K562 (cell line): ENCODE data around the gene HSD3B7. TPM values are rescaled to one million over a fixed set of nuclear protein-coding genes. Genes with fewer than 3 reads are reported as not detected.

Source experiments
- ARNT ChIP-seq, 2 experiments: fragments of 450-650 bp; IDR thresholded peaks; 2 replicates each; pipeline ENCODE4 v1.6.1; 2016; ENCODE audit warnings: mild to moderate bottlenecking in 1 of 2
- BHLHE40 ChIP-seq: IDR thresholded peaks from 2 replicates; pipeline ENCODE4 v1.6.1; 2011; ENCODE audit warnings: low read length, improper control_type of control experiment
- HLTF ChIP-seq: fragments of 450-650 bp; IDR thresholded peaks from 2 replicates; pipeline ENCODE4 v1.6.1; 2016
- KLF1 ChIP-seq: fragments of 450-650 bp; IDR thresholded peaks from 2 replicates; pipeline ENCODE4 v1.6.1; 2016; ENCODE audit warnings: missing genetic modification characterization, missing compliant biosample characterization
- MTA3 ChIP-seq: fragments of 450-650 bp; formaldehyde crosslinking; IDR thresholded peaks from 2 replicates; pipeline ENCODE4 v1.6.1; 2017; ENCODE audit warnings: mild to moderate bottlenecking, borderline replicate concordance
- NFYB ChIP-seq: IDR thresholded peaks from 2 replicates; pipeline ENCODE4 v1.6.1; 2011; ENCODE audit warnings: mild to moderate bottlenecking, moderate library complexity; ENCODE audit not compliant: insufficient read length; ENCODE audit errors: extremely low read depth
- TAF9B ChIP-seq: fragments of 450-650 bp; IDR thresholded peaks from 2 replicates; pipeline ENCODE4 v1.6.1; 2018; ENCODE audit warnings: mild to moderate bottlenecking; ENCODE audit not compliant: partially characterized antibody
- ZBTB8A ChIP-seq: fragments of 450-650 bp; IDR thresholded peaks from 2 replicates; pipeline ENCODE4 v1.6.1; 2018; ENCODE audit warnings: mild to moderate bottlenecking, moderate library complexity; ENCODE audit not compliant: partially characterized antibody
- ZNF766 ChIP-seq: fragments of 200-800 bp; sonication (Bioruptor generic); conservative IDR thresholded peaks from 2 replicates; pipeline ENCODE4 v1.6.1; 2016; ENCODE audit warnings: missing genetic modification characterization, missing compliant biosample characterization
- ZNF780A ChIP-seq: fragments of 250-450 bp; sonication (Bioruptor Pico); IDR thresholded peaks from 2 replicates; pipeline ENCODE4 v1.5.0; 2021; ENCODE audit warnings: mild to moderate bottlenecking
- polyA plus RNA-seq, 8 experiments: library from polyadenylated mRNA; depleted of rRNA in 4 of 8; stranded (reverse) in 5 of 8; unstranded in 3 of 8; fragments of >200 nt; fragmentation: Nextera tagmentation in 2 of 8; fragmentation: Illumina TruSeq in 1 of 8; extraction: Ambion mirVana in 2 of 8; extraction: Trizol in 1 of 8; gene quantifications; 2 replicates each; pipeline versions ENCODE4 v1.2.1 to v1.2.3, GENCODE V29; 2011 to 2014; ENCODE audit warnings: inconsistent platforms in 1 of 8, missing spikeins in 1 of 8
- total RNA-seq, 7 experiments: library from RNA; depleted of rRNA in 6 of 7; stranded (reverse); fragments of >200 nt in 6 of 7; fragmentation: Illumina TruSeq in 2 of 7; extraction: Trizol in 2 of 7; gene quantifications; 2 replicates each; pipeline versions ENCODE4 v1.2.1 to v1.2.3, GENCODE V29; 2011 to 2021; ENCODE audit warnings: low replicate concordance in 1 of 7
- TF ChIP-seq, protein P1 (sequence below): fragments of 250-450 bp; sonication (Bioruptor Pico); IDR thresholded peaks from 2 replicates; pipeline ENCODE4 v1.5.0; 2020; ENCODE audit warnings: mild to moderate bottlenecking
- TF ChIP-seq, protein P2 (sequence below), 3 experiments: IDR thresholded peaks in 2 of 3; conservative IDR thresholded peaks in 1 of 3; 2 replicates each; pipeline ENCODE4 v1.5.1; 2011 to 2012; ENCODE audit warnings: low read length in 3 of 3, mild to moderate bottlenecking in 3 of 3, control low read depth in 2 of 3, improper control_type of control experiment in 1 of 3, inconsistent platforms in 1 of 3, low read depth in 1 of 3, mixed read lengths in 1 of 3, moderate library complexity in 1 of 3; ENCODE audit not compliant: insufficient read depth in 2 of 3
- TF ChIP-seq, protein P3 (sequence below): fragments of 250-450 bp; sonication (Bioruptor Pico); IDR thresholded peaks from 2 replicates; pipeline ENCODE4 v1.9.0; 2021; ENCODE audit warnings: mild to moderate bottlenecking
- TF ChIP-seq, protein P4 (sequence below), 2 experiments: IDR thresholded peaks; 2 replicates each; pipeline ENCODE4 v1.6.1; 2012; ENCODE audit warnings: improper control_type of control experiment in 2 of 2, low read depth in 2 of 2, low read length in 2 of 2, borderline replicate concordance in 1 of 2
- TF ChIP-seq, protein P5 (sequence below): IDR thresholded peaks from 2 replicates; pipeline ENCODE4 v1.6.1; 2011; ENCODE audit warnings: borderline replicate concordance, low read depth, mild to moderate bottlenecking, moderate library complexity, low read length; ENCODE audit not compliant: insufficient read depth, poor library complexity, severe bottlenecking
- TF ChIP-seq, protein P6 (sequence below): sonication (generic); formaldehyde crosslinking; IDR thresholded peaks from 2 replicates; pipeline ENCODE4 v1.8.1; 2023; ENCODE audit warnings: mild to moderate bottlenecking, missing genetic modification reagents

HSD3B7 gene
- total and polyA plus RNA-seq, 9 of the 15 experiments (the other 6 are each of a cell fraction or from before 2014, with no cell fraction given) = 5.4 to 49.1 (median 23.0) TPM

DNA sequence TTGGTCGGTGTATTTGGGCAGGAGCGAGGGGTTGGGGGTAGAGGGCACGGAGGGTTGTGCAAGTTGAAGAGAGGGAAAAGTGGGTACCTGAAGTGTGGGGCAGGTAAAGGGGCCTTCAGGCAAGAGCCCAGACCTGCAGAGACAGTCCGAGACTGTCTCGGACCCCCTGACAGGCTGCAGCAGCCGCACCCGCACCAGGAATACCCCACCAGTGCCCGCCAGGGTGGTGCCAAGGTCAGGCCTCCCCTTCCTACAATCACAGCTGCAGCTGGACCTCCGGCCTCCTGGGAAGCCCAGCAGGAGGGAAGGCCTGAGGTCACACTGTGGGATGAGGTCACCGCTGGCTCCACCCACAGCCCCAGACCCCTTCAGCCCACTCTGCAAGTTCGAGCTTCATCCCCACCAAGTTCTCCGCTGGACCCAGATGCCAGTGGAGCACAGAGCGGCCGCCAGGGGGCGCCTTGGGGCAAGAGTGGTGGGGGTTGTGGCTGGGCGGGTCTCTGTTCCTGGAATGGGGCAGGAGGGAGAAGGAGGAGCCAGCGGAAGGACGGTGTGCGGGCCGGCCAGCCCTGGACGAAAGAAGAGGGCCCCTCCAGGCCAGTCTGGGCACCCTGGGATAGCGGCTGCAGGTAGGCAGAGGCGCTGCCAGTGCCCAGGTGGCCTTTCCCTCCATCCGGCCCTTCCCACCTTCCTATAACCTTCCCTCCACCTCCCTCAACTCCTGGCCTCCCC lies at the start of gene HSD3B7 (continued):
- TF ChIP-seq, protein P1, sequence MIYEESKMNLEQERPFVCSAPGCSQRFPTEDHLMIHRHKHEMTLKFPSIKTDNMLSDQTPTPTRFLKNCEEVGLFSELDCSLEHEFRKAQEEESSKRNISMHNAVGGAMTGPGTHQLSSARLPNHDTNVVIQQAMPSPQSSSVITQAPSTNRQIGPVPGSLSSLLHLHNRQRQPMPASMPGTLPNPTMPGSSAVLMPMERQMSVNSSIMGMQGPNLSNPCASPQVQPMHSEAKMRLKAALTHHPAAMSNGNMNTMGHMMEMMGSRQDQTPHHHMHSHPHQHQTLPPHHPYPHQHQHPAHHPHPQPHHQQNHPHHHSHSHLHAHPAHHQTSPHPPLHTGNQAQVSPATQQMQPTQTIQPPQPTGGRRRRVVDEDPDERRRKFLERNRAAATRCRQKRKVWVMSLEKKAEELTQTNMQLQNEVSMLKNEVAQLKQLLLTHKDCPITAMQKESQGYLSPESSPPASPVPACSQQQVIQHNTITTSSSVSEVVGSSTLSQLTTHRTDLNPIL (CRISPR knock-in tag) = no peak
- TF ChIP-seq ARNT (IDR thresholded peaks at IDR 0.05) = no peak
- TF ChIP-seq ZBTB8A = no peak
- TF ChIP-seq KLF1 (tag) = 0 out of 2 replicates have a peak, but pooled peaks have one; percentile 16
- TF ChIP-seq, protein P2, sequence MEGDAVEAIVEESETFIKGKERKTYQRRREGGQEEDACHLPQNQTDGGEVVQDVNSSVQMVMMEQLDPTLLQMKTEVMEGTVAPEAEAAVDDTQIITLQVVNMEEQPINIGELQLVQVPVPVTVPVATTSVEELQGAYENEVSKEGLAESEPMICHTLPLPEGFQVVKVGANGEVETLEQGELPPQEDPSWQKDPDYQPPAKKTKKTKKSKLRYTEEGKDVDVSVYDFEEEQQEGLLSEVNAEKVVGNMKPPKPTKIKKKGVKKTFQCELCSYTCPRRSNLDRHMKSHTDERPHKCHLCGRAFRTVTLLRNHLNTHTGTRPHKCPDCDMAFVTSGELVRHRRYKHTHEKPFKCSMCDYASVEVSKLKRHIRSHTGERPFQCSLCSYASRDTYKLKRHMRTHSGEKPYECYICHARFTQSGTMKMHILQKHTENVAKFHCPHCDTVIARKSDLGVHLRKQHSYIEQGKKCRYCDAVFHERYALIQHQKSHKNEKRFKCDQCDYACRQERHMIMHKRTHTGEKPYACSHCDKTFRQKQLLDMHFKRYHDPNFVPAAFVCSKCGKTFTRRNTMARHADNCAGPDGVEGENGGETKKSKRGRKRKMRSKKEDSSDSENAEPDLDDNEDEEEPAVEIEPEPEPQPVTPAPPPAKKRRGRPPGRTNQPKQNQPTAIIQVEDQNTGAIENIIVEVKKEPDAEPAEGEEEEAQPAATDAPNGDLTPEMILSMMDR (IDR thresholded peaks at IDR 0.05 in 2 of 3, conservative IDR thresholded peaks at IDR 0.05 in 1 of 3; ENCODE audit: insufficient read depth in 2 of 3, low read depth in 1 of 3, low read length in 3 of 3) = peak; percentile 90 to 95 (median 92)
- TF ChIP-seq BHLHE40 = no peak; the same call in 1 of the 2 replicates
- TF ChIP-seq TAF9B = no peak
- no peak for TF ChIP-seq ZNF780A
- TF ChIP-seq NFYB = no peak
- TF ChIP-seq HLTF = 0 out of 2 replicates have a peak, but pooled peaks have one; percentile 56
- TF ChIP-seq, protein P3, sequence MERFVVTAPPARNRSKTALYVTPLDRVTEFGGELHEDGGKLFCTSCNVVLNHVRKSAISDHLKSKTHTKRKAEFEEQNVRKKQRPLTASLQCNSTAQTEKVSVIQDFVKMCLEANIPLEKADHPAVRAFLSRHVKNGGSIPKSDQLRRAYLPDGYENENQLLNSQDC (CRISPR knock-in tag) = no peak
- TF ChIP-seq, protein P4, sequence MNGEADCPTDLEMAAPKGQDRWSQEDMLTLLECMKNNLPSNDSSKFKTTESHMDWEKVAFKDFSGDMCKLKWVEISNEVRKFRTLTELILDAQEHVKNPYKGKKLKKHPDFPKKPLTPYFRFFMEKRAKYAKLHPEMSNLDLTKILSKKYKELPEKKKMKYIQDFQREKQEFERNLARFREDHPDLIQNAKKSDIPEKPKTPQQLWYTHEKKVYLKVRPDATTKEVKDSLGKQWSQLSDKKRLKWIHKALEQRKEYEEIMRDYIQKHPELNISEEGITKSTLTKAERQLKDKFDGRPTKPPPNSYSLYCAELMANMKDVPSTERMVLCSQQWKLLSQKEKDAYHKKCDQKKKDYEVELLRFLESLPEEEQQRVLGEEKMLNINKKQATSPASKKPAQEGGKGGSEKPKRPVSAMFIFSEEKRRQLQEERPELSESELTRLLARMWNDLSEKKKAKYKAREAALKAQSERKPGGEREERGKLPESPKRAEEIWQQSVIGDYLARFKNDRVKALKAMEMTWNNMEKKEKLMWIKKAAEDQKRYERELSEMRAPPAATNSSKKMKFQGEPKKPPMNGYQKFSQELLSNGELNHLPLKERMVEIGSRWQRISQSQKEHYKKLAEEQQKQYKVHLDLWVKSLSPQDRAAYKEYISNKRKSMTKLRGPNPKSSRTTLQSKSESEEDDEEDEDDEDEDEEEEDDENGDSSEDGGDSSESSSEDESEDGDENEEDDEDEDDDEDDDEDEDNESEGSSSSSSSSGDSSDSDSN (IDR thresholded peaks at IDR 0.05; ENCODE audit: borderline replicate concordance in 1 of 2, low read depth in 2 of 2, low read length in 2 of 2) = no peak
- TF ChIP-seq, protein P5, sequence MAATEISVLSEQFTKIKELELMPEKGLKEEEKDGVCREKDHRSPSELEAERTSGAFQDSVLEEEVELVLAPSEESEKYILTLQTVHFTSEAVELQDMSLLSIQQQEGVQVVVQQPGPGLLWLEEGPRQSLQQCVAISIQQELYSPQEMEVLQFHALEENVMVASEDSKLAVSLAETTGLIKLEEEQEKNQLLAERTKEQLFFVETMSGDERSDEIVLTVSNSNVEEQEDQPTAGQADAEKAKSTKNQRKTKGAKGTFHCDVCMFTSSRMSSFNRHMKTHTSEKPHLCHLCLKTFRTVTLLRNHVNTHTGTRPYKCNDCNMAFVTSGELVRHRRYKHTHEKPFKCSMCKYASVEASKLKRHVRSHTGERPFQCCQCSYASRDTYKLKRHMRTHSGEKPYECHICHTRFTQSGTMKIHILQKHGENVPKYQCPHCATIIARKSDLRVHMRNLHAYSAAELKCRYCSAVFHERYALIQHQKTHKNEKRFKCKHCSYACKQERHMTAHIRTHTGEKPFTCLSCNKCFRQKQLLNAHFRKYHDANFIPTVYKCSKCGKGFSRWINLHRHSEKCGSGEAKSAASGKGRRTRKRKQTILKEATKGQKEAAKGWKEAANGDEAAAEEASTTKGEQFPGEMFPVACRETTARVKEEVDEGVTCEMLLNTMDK = peak; percentile 99
- TF ChIP-seq, protein P6, sequence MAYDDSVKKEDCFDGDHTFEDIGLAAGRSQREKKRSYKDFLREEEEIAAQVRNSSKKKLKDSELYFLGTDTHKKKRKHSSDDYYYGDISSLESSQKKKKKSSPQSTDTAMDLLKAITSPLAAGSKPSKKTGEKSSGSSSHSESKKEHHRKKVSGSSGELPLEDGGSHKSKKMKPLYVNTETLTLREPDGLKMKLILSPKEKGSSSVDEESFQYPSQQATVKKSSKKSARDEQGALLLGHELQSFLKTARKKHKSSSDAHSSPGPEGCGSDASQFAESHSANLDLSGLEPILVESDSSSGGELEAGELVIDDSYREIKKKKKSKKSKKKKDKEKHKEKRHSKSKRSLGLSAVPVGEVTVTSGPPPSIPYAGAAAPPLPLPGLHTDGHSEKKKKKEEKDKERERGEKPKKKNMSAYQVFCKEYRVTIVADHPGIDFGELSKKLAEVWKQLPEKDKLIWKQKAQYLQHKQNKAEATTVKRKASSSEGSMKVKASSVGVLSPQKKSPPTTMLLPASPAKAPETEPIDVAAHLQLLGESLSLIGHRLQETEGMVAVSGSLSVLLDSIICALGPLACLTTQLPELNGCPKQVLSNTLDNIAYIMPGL = no peak; the same call in 1 of the 2 replicates
- no peak for TF ChIP-seq ZNF766
- peak; percentile 51; the same call in 1 of the 2 replicates for TF ChIP-seq MTA3
